Measurements from ENCODE around the gene C11orf16.
A peak's percentile ranks its signal among the peaks of the same experiment; 100 is the strongest.
"Not testable (repeated sequence)": the region's sequence is repeated elsewhere in the genome, so short reads cannot be mapped to it uniquely, and the experiment has no call there.

The C11orf16 gene

GRCh38 chr11:8934742-8935488, 2.2 kb upstream of the C11orf16 start:
- DNase-seq, result no peak

DNA sequence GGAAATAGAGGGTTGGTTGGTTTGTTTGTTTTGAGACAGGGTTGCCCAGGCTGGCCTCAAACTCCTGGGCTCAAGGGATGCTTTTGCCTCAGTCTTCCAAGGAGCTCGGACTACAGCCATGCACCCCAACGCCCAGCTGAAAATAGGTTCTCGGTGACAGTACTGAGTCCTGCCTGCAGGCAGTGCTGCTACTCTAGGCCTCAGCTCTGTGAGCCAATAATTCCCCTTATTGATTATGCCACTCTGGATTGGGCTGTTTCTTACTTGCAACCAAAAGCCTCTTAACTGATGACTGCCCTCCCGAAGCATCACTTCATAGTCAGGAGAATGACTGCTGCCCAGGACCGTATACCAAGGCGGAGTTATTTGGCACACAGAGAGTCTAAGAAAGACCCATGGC, 1.2 kb upstream of the C11orf16 start:
- DNase-seq, result no peak

GRCh38 chr11:8930456-8931175, 2.1 kb downstream of the C11orf16 start:
- DNase-seq, result no peak

GRCh38 chr11:8928981-8929615, 3.6 kb downstream of the C11orf16 start:
- no peak for DNase-seq

GRCh38 chr11:8928205-8928604, 4.5 kb downstream of the C11orf16 start:
- DNase-seq, result no peak

DNA sequence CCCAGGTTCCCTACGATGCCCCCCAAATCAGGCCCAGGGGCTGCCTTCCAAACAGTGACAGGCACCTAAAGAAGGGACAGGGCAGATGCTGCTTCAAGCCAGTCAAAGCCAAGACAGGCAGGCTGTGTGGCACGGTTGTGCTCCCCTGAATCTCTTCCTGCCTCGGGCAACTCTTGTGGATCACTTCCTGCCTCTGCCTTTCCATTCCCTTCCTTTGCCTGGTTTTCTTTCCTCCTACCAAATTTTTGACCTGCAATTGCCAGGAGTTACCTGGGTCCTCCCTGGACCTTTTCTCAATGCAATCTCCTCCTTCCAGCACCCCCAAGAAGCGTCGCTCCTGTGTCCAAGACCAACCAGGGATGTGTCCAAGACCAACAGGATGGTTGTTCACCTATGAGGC, 5.5 kb downstream of the C11orf16 start:
- DNase-seq, result no peak

DNA sequence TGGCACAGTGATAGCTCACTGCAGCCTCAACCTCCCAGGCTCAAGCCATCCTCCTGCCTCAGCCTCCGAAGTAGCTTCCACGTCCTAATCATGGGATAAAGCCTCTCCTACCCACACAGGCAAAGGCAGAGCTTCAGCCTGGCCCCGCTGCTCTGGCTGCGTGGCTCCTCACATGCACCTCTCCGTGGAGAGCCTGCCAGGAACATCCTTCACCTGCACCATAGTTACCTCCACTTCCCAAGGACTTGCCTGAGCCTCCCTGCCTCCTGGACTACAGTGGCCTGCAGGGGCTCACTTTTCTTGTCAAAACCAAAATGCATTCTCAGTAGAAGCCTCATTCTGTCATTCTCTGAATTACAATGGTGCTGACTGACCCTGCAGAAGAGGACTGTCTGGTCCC, 6.5 kb downstream of the C11orf16 start:
- no peak for DNase-seq

DNA sequence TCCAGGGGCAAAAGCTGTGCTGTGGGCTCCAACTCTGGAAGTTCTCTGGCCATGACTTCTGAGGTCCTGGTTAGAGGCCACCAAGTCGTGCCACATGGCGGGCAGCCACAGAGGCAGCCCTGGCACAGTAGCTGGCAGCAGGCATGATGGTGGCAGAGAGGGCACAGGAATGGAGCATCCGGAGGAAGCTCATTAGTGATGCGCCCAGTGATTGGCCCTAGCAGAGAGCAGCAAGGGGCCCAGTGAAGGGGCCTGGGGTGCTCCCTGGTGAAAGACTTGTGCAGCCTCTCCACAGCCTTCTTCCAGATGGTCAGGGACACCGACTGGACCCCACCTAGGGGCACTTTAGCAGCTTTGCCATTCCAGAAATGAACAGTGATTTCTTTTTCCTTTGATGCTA, 7.0 kb downstream of the C11orf16 start:
- no peak for DNase-seq

- DNase-seq, result no peak
Measured at GRCh38 chr11:8922691-8923090, 10.1 kb downstream of the C11orf16 start.

- no peak for DNase-seq
Measured at GRCh38 chr11:8917157-8917825, 15.5 kb downstream of the C11orf16 start.

GRCh38 chr11:8914661-8915018, 18.1 kb downstream of the C11orf16 start:
- no peak for DNase-seq

GRCh38 chr11:8913961-8914660, 18.6 kb downstream of the C11orf16 start:
- DNase-seq, result peak in 3 of 4 experiments; percentile 3 to 34 (median 20)

DNA sequence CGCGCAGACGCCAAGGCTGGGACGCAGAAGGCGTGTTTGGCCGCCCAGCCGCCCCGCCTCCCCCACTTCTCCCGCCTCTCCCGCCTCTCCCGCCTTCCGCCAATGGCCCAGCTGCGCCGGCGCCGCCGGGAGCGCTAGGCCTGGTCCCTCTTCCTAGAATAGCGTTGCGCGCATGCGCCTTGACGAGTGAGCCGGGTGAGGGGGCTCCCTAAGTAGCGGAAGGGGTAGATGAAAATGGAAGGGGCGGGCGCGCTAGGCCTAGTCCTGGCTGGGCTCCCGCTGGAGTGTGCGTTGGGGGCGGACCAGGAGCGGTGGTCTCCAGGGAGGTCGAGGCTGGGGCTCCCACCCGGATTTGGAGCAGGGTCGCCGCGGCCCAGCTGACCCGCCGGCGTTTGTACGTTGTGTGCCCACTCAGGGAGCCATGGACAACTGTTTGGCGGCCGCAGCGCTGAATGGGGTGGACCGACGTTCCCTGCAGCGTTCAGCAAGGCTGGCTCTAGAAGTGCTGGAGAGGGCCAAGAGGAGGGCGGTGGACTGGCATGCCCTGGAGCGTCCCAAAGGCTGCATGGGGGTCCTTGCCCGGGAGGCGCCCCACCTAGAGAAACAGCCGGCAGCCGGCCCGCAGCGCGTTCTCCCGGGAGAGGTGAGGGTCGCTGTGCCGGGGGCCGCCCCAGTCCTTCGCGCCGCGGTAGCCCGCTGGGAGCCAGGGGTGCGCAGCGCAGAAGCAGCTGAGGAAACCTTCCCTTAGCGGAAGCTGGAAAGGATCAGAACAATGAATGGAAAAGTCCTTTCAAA, 21.5 kb downstream of the C11orf16 start, which contains the start of gene AKIP1:
AKIP1 (plus strand) TSS at position 161 of the 795 bp plus-strand sequence; CDS start at position 422, 261 bp downstream.
- peak; percentile 42 to 57 (median 50) for DNase-seq

GRCh38 chr11:8910649-8911026, 22.1 kb downstream of the C11orf16 start:
- no peak for DNase-seq

DNA sequence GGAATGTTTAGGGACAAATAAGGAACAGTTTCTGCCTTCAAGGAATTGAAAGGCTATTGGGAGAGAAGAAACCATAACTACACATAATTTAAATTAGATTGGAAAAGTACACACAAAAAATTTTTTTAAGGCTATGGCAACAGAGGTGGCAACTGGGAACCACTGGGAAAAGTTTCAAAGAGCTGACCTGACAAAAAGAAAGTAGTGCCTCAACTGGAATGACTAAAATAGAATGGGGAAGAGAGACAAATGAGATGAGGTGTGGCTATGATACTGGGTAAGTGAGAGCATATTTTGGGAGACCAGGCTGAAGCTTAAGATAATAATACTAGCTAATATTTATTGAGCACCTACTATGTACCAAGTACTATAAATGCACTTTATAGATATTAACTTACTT, 24.6 kb downstream of the C11orf16 start:
- DNase-seq, result no peak

- DNase-seq, result no peak
Measured at GRCh38 chr11:8907116-8907515, 25.6 kb downstream of the C11orf16 start.

DNA sequence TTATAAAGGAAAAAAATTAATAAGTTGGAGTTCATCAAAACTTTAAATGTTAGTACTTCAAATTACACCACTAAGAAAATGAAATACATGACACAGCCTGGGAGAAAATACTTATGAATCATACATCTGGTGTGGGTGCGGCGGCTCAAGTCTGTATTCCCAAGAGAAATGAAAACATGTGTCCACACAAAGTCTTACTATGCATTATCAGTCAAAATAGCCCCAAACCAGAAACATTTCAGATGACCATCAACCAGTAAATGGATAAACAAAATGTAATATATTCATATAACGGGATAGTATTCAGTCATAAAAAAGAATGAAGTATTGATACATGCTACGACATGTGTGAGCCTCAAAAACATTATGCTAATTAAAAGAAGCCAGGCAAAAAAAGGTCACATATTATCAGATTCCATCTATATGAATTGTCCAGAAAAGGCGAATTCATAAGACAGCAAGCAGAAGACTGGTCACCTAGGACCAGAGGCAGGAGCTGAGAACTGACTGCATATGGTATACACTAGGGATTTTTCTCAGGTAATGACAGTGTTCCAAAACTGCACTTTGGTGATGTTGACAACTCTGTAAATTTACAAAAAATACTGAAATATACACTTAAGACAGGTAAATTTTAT, 27.1 kb downstream of the C11orf16 start:
- DNase-seq, result no peak

GRCh38 chr11:8899119-8899753, 33.5 kb downstream of the C11orf16 start:
- no peak for DNase-seq

DNA sequence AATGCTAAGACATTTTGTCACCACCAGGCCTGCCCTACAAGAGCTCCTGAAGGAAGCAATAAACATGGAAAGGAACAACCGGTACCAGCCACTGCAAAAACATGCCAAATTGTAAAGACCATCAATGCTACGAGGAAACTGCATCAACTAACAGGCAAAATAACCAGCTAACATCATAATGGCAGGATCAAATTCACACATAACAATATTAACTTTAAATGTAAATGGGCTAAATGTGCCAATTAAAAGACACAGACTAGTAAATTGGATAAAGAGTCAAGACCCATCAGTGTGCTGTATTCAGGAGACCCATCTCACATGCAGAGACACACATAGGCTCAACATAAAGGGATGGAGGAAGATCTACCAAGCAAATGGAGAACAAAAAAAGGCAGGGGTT, 41.6 kb downstream of the C11orf16 start:
- not testable (repeated sequence) for DNase-seq

DNA sequence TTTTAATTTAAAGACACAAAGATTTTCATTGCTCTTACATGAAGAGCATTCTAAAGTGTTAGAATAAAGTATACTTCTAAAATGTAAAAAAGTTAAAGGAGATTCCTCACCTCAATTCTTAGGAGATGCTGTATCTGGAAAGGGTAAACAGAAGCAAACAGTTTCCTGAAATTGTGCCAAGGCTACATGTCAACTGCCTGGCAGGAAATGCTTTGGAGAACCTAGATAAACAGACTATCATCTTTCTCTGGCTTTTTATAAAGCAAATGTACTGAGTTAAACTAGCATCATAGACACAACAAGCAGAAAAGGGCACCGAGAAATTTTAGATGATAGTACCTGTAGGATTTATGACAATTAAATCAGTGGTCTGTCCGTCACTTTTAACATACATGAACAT, 46.4 kb downstream of the C11orf16 start:
- no peak for DNase-seq

- DNase-seq, result not testable (repeated sequence)
Measured at GRCh38 chr11:8881585-8881984, 51.2 kb downstream of the C11orf16 start.
